Ovary (tissue), 9 donors: Measurements from ENCODE around the gene GBF1. TPM values are rescaled to one million over a fixed set of nuclear protein-coding genes. Genes with fewer than 3 reads are reported as not detected.
"Not testable (repeated sequence)": the region's sequence is repeated elsewhere in the genome, so short reads cannot be mapped to it uniquely, and the experiment has no call there.

Experiments
- DNase-seq, 5 donors: peaks; one replicate each; pipeline ENCODE4 v3.0.0-alpha.2; 2019 to 2020
- H3K27ac ChIP-seq, 2 donors: fragments of 200-600 bp; one replicate each; pipeline versions ENCODE4 v1.5.1 to v1.8.0; 2019 to 2022
- H3K27me3 ChIP-seq: fragments of 200-600 bp; one replicate; pipeline ENCODE4 v1.8.0; 2022
- H3K36me3 ChIP-seq: fragments of 200-600 bp; sonication (generic); one replicate; pipeline ENCODE4 v1.5.1; 2019
- H3K4me1 ChIP-seq: one replicate; pipeline ENCODE4 v1.8.1; 2013; ENCODE audit warnings: mild to moderate bottlenecking, moderate library complexity; ENCODE audit not compliant: insufficient read depth
- H3K4me3 ChIP-seq: fragments of 200-600 bp; sonication (generic); one replicate; pipeline ENCODE4 v1.5.1; 2017
- H3K9me3 ChIP-seq, 2 donors: fragments of 200-600 bp in 1 of 2; sonication (generic) in 1 of 2; one replicate each; pipeline versions ENCODE4 v1.5.1 to v1.8.1; 2013 to 2019; ENCODE audit warnings: mild to moderate bottlenecking in 1 of 2, moderate library complexity in 1 of 2
- EP300 ChIP-seq: sonication (generic); formaldehyde crosslinking; IDR thresholded peaks from one replicate; pipeline ENCODE4 v1.6.1; 2017; ENCODE audit warnings: antibody characterized with exemption
- POLR2A ChIP-seq: fragments of 450-650 bp; IDR thresholded peaks from one replicate; pipeline ENCODE4 v1.6.1; 2017; ENCODE audit warnings: antibody characterized with exemption, mild to moderate bottlenecking, moderate library complexity
- WGBS, 3 donors: extraction: QIAGEN DNeasy Blood & Tissue Kit in 1 of 3; methylation state at CpG; one replicate each; pipeline versions ENCODE4 v1.1.5 to v1.1.7; 2013 to 2017; 5-methylcytosine and 5-hydroxymethylcytosine counted together
- intact Hi-C, 4 donors: fragments of 100-400 bp; cut with DNase I; formaldehyde crosslinking; loops; one replicate each; pipeline versions ENCODE4 v1.11.0 to v1.15.1; 2022 to 2023
- polyA plus RNA-seq, 2 donors: library from polyadenylated mRNA; stranded (reverse); fragments of 200-250 nt in 1 of 2; fragments of 350-450 nt in 1 of 2; fragmentation: Illumina TruSeq in 1 of 2; extraction: RNeasy Lipid Tissue Mini Kit (QIAGEN cat#74804) in 1 of 2; gene quantifications; one replicate each; pipeline ENCODE4 v1.2.3, GENCODE V29; 2013 to 2014
- total RNA-seq, 7 donors: library from RNA; depleted of rRNA in 2 of 7; stranded (reverse); fragments of >200 nt in 2 of 7; fragmentation: NEBNext Ultra II Directional in 3 of 7; extraction: Animal tissue kit (Norgen Biotek cat#: 25700) in 3 of 7; gene quantifications; one replicate each; pipeline versions ENCODE4 v1.1.0 to v1.2.4, GENCODE V29; 2016 to 2023
- TF ChIP-seq, protein P1 (sequence below), 3 donors: fragments of 450-650 bp in 2 of 3; fragments of 200-600 bp in 1 of 3; IDR thresholded peaks; one replicate each; pipeline versions ENCODE4 v1.5.1 to v1.8.0; 2016 to 2022; ENCODE audit warnings: antibody characterized with exemption in 3 of 3, mild to moderate bottlenecking in 1 of 3
- donor health status: DM: no; HTN: no; CAD: no; lungs with moderate emphysema.
- donor health status: DM: no; HTN: no; CAD: no.
- donor health status: Bipolar disorder and iron deficiency.
- donor health status: DM: yes; HTN: yes; CAD: no.
- donor health status: DM: no; HTN: no; CAD: no.
- donor health status: DM: yes; HTN: yes; CAD: no.

The GBF1 gene
- total and polyA plus RNA-seq, 9 donors = 13.2 to 43.2 (median 34.4) TPM

DNA sequence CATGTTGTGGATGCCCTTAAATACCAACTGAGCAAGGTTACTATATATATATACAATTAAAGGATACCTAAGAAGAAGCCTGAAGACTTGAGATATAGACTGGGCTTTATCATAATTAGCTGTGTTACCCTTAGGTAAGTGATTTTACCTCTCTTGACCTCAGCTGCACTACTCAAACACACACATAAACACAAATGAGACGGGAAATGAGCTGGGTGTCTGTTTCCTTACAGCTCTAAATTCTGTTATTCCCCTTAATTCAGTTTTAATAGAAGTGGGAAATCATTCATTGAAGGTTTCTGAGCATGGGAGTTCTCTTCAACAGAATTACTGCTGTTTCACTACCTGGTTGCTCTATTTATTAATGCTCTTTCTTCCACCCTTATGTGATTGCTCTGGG lies 60.7 kb downstream of the GBF1 start:
- Histone ChIP-seq H3K4me3 (no peak overlapping the region), H3K36me3 (no peaks in the 10 kb centered on the region), H3K4me1 (no peaks in the 10 kb centered on the region), H3K27me3 (no peaks in the 10 kb centered on the region), H3K27ac (no peak overlapping the region), H3K9me3 (no peaks in the 10 kb centered on the region)
- WGBS, 3 donors = 88 to 95% (median 94%) methylated on average over 1 of the region's 1 CpG
- no peak for TF ChIP-seq POLR2A
- TF ChIP-seq, protein P1, sequence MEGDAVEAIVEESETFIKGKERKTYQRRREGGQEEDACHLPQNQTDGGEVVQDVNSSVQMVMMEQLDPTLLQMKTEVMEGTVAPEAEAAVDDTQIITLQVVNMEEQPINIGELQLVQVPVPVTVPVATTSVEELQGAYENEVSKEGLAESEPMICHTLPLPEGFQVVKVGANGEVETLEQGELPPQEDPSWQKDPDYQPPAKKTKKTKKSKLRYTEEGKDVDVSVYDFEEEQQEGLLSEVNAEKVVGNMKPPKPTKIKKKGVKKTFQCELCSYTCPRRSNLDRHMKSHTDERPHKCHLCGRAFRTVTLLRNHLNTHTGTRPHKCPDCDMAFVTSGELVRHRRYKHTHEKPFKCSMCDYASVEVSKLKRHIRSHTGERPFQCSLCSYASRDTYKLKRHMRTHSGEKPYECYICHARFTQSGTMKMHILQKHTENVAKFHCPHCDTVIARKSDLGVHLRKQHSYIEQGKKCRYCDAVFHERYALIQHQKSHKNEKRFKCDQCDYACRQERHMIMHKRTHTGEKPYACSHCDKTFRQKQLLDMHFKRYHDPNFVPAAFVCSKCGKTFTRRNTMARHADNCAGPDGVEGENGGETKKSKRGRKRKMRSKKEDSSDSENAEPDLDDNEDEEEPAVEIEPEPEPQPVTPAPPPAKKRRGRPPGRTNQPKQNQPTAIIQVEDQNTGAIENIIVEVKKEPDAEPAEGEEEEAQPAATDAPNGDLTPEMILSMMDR (IDR thresholded peaks at IDR 0.05) = no peak
- TF ChIP-seq EP300 = no peak
- DNase-seq = no peak
- intact Hi-C loops = no loop called here

DNA sequence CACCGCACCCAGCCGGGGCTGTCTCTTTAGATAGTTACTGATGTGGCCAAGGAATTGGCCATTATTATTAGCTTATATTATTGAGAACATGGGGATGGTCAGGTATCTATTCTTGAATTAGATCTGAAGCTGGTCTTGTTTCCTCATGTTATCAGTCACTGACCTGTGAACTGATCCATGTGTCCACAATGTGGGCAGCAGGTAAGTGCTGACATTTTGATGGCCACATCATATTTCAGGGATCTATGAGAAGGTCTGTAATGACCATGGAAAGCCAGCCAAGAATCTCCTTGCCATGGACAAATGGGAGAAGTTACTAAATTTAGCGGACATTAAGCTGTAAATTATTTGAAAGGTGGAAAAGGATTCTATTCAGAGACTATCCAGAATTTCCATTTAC lies 61.4 kb downstream of the GBF1 start:
- Histone ChIP-seq H3K4me3 (no peak overlapping the region), H3K36me3 (no peaks in the 10 kb centered on the region)
- 97 to 98% (median 97%) methylated on average over 3 of the region's 3 CpGs for WGBS, 3 donors

GRCh38 chr10:102308318-102308717 lies 63.0 kb downstream of the GBF1 start:
- H3K27me3 ChIP-seq, H3K4me1 ChIP-seq, H3K27ac ChIP-seq, intact Hi-C loops, H3K4me3 ChIP-seq, H3K36me3 ChIP-seq, H3K9me3 ChIP-seq, DNase-seq: not testable (repeated sequence)
- 91 to 97% (median 97%) methylated on average over 4 to 5 of the region's 5 CpGs for WGBS, 3 donors

More for the DNA sequence above, 61.4 kb downstream of the GBF1 start:
- H3K27ac ChIP-seq = no peak overlapping the region
- no peaks in the 10 kb centered on the region for H3K27me3 ChIP-seq
- no peaks in the 10 kb centered on the region for H3K4me1 ChIP-seq
- intact Hi-C loops = no loop called here
- TF ChIP-seq POLR2A (no peak), EP300 (no peak)
- TF ChIP-seq, protein P1 (IDR thresholded peaks at IDR 0.05) = no peak
- no peaks in the 10 kb centered on the region for H3K9me3 ChIP-seq
- no peak for DNase-seq

DNA sequence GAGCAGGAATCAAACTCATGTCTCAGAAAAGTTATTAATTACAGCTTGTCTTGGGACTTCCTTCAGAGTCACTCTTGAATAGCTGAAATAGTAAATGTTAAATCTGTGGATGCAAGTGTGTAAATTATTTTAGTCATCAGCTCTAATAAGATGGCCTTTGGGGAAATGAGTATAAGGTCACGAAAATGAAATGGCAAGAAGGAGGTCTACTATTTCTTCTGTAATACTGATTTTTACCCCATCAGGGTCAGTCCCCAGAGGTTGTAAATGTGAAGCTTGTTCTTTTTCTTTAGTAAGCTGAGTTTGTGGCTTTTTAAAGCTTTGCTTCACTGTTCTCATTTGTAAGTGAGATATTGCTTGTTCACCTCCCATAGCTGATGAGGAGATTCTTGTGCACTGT lies 63.9 kb downstream of the GBF1 start:
- TF ChIP-seq, protein P1 (IDR thresholded peaks at IDR 0.05) = no peak
- TF ChIP-seq POLR2A (no peak), EP300 (no peak)
- intact Hi-C loops = no loop called here
- no peak overlapping the region for H3K4me3 ChIP-seq
- no peak overlapping the region for H3K27ac ChIP-seq
- 89 to 95% (median 94%) methylated on average over 1 of the region's 1 CpG for WGBS, 3 donors
- H3K36me3 ChIP-seq = no peaks in the 10 kb centered on the region
- H3K4me1 ChIP-seq = no peaks in the 10 kb centered on the region
- H3K9me3 ChIP-seq = no peaks in the 10 kb centered on the region
- no peak for DNase-seq
- no peaks in the 10 kb centered on the region for H3K27me3 ChIP-seq

GRCh38 chr10:102309916-102310315 lies 64.6 kb downstream of the GBF1 start:
- DNase-seq = no peak
- no peak overlapping the region for H3K27ac ChIP-seq
- H3K4me1 ChIP-seq = no peaks in the 10 kb centered on the region
- no peaks in the 10 kb centered on the region for H3K36me3 ChIP-seq
- WGBS, 3 donors = 89 to 92% (median 89%) methylated on average over 3 of the region's 3 CpGs
- TF ChIP-seq EP300 (no peak), POLR2A (no peak)
- TF ChIP-seq, protein P1 (IDR thresholded peaks at IDR 0.05) = no peak
- no peaks in the 10 kb centered on the region for H3K27me3 ChIP-seq
- no peak overlapping the region for H3K4me3 ChIP-seq
- intact Hi-C loops = no loop called here
- H3K9me3 ChIP-seq = no peaks in the 10 kb centered on the region
